ENCODE data around the gene RELN.

GRCh38 chr7:103803631-103804030, 185.8 kb downstream of the RELN start:
- no peak for TF ChIP-seq CTCF (IDR thresholded peaks at IDR 0.05)
- no peak for TF ChIP-seq POLR2A (IDR thresholded peaks at IDR 0.05)
